Thymus (tissue), 11 donors: ENCODE measurements around the gene MERTK. TPM values are rescaled to one million over a fixed set of nuclear protein-coding genes. Genes with fewer than 3 reads are reported as not detected.
"Not testable (repeated sequence)": the region's sequence is repeated elsewhere in the genome, so short reads cannot be mapped to it uniquely, and the experiment has no call there.

Experiments
- DNase-seq, 9 donors: peaks; one replicate each; pipeline ENCODE4 v3.0.0-alpha.2; 2013; ENCODE audit warnings: low spot score in 9 of 9, low read depth in 6 of 9, missing footprints in 1 of 9
- H3K27ac ChIP-seq, 2 donors: one replicate each; pipeline ENCODE4 v1.5.1; 2013; ENCODE audit warnings: control low read depth in 1 of 2, low read depth in 1 of 2, low read length in 1 of 2, mild to moderate bottlenecking in 1 of 2, moderate library complexity in 1 of 2
- H3K27me3 ChIP-seq, 2 donors: one replicate each; pipeline ENCODE4 v1.5.1; 2013; ENCODE audit warnings: low read length in 1 of 2; ENCODE audit not compliant: control insufficient read depth in 2 of 2, insufficient read depth in 1 of 2
- H3K36me3 ChIP-seq, 2 donors: one replicate each; pipeline ENCODE4 v1.5.1; 2013; ENCODE audit warnings: low read length in 1 of 2, mild to moderate bottlenecking in 1 of 2, moderate library complexity in 1 of 2; ENCODE audit not compliant: control insufficient read depth in 2 of 2, insufficient read depth in 2 of 2
- H3K4me1 ChIP-seq, 2 donors: one replicate each; pipeline ENCODE4 v1.5.1; 2013; ENCODE audit warnings: low read length in 2 of 2; ENCODE audit not compliant: control insufficient read depth in 2 of 2, insufficient read depth in 2 of 2
- H3K4me3 ChIP-seq, 2 donors: one replicate each; pipeline ENCODE4 v1.5.1; 2013; ENCODE audit warnings: low read length in 2 of 2, control low read depth in 1 of 2, mild to moderate bottlenecking in 1 of 2
- H3K9me3 ChIP-seq, 2 donors: one replicate each; pipeline ENCODE4 v1.5.1; 2013; ENCODE audit warnings: low read length in 1 of 2, mild to moderate bottlenecking in 1 of 2; ENCODE audit not compliant: control insufficient read depth in 2 of 2, insufficient read depth in 1 of 2
- WGBS: extraction: QIAGEN DNeasy Blood & Tissue Kit; methylation state at CpG from one replicate; pipeline ENCODE4 v1.1.7; 2013; 5-methylcytosine and 5-hydroxymethylcytosine counted together
- polyA plus RNA-seq: library from polyadenylated mRNA; stranded (reverse); fragments of 200-250 nt; gene quantifications from one replicate; pipeline ENCODE4 v1.2.3, GENCODE V29; 2013
- total RNA-seq: library from RNA; stranded (reverse); fragments of 120-200 nt; gene quantifications from one replicate; pipeline ENCODE4 v1.2.4, GENCODE V29; 2013
- donor health status: healthy.

MERTK gene
- total and polyA plus RNA-seq, 2 donors, result 5.7 to 16.5 TPM

- Histone ChIP-seq H3K4me3 (no peak overlapping the region), H3K27ac (no peak overlapping the region), H3K27me3 (no peaks in the 10 kb centered on the region), H3K4me1 (no peaks in the 10 kb centered on the region), H3K36me3 (no peaks in the 10 kb centered on the region), H3K9me3 (no peaks in the 10 kb centered on the region)
- WGBS, result 92% methylated on average over 1 of the region's 1 CpG
- no peak for DNase-seq
Observed at GRCh38 chr2:112033600-112033999, 135.2 kb downstream of the MERTK start.

DNA sequence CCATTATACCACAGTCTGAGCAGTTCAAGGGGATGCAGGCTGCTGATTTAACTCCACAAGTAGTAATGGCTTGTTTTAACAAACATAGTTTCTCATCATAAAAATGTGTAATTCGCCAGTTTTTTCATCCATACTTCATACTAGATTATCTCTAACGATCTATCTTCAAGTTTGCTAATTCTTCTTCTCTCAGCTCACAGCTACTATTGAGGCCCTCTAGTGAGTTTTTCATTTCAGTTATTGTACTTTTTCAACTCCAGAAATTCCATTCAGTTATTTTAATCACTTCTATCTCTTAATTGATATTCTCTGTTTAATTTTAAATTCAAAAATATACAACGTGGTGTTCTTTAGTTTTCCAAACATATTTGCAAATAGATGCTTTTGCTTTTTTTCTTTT, 136.5 kb downstream of the MERTK start:
- no peak overlapping the region for H3K4me3 ChIP-seq
- no peaks in the 10 kb centered on the region for H3K27me3 ChIP-seq
- DNase-seq, result no peak
- H3K9me3 ChIP-seq, result no peaks in the 10 kb centered on the region
- H3K27ac ChIP-seq, result no peak overlapping the region
- H3K4me1 ChIP-seq, result no peaks in the 10 kb centered on the region
- no peaks in the 10 kb centered on the region for H3K36me3 ChIP-seq
- 82% methylated on average over 3 of the region's 3 CpGs for WGBS

GRCh38 chr2:112035786-112036185, 137.4 kb downstream of the MERTK start:
- Histone ChIP-seq H3K27ac (no peak overlapping the region), H3K4me1 (no peaks in the 10 kb centered on the region), H3K27me3 (no peaks in the 10 kb centered on the region), H3K9me3 (no peaks in the 10 kb centered on the region), H3K36me3 (no peaks in the 10 kb centered on the region), H3K4me3 (no peak overlapping the region)
- no peak for DNase-seq
- WGBS, result 96% methylated on average over 1 of the region's 1 CpG

DNA sequence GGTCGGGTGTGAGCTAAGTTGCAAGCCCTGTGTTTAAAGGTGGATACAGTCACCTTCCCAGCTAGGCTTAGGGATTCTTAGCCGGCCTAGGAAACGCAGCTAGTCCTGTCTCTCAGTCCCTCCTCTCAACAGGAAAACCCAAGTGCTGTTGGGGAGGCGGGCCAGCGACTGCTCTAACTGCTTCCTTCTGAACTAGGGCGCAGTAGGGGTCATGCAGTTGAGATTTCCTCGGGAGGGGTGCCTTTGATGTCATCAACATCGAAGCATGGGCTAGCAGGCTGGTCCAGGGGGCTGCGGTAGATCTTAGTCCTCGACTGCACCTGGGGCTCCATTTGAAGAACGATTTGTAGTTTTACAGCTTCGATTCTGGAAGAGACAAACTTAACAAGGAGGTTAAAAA, 141.1 kb downstream of the MERTK start:
- DNase-seq, H3K27me3 ChIP-seq, H3K4me3 ChIP-seq, H3K36me3 ChIP-seq, H3K4me1 ChIP-seq, H3K9me3 ChIP-seq, H3K27ac ChIP-seq: not testable (repeated sequence)
- 96% methylated on average over 12 of the region's 12 CpGs for WGBS

DNA sequence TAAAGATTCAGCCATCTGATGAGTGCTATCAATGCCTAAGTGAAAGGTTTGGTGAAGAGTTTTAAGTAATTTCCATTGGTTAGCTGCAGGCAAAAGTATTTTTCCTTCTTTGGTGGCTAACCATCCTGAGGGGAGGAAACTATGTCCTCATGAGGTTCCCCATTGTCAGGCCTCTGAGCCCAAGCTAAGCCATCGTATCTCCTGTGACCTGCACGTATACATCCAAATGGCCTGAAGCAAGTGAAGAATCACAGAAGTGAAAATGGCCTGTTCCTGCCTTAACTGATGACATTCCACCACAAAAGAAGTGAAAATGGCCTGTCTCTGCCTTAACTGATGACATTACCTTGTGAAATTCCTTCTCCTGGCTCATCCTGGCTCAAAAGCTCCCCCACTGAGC, 141.7 kb downstream of the MERTK start:
- not testable (repeated sequence) for H3K9me3 ChIP-seq, H3K4me1 ChIP-seq, H3K4me3 ChIP-seq, DNase-seq, H3K27ac ChIP-seq, H3K36me3 ChIP-seq, H3K27me3 ChIP-seq
- WGBS, result 96% methylated on average over 2 of the region's 2 CpGs

- H3K27ac ChIP-seq, H3K4me3 ChIP-seq, H3K4me1 ChIP-seq, DNase-seq, H3K27me3 ChIP-seq, H3K9me3 ChIP-seq, H3K36me3 ChIP-seq: not testable (repeated sequence)
- WGBS, result 96% methylated on average over 6 of the region's 6 CpGs
Observed at GRCh38 chr2:112041460-112041859, 143.1 kb downstream of the MERTK start.

- no peaks in the 10 kb centered on the region for H3K27me3 ChIP-seq
- no peak overlapping the region for H3K27ac ChIP-seq
- H3K4me1 ChIP-seq, result no peaks in the 10 kb centered on the region
- H3K36me3 ChIP-seq, result no peaks in the 10 kb centered on the region
- DNase-seq, result no peak
- H3K9me3 ChIP-seq, result peaks cover 0 to 4% of the 10 kb centered on the region in 2 donors
- H3K4me3 ChIP-seq, result no peak overlapping the region
Observed at GRCh38 chr2:112045446-112046014, 147.1 kb downstream of the MERTK start.

DNA sequence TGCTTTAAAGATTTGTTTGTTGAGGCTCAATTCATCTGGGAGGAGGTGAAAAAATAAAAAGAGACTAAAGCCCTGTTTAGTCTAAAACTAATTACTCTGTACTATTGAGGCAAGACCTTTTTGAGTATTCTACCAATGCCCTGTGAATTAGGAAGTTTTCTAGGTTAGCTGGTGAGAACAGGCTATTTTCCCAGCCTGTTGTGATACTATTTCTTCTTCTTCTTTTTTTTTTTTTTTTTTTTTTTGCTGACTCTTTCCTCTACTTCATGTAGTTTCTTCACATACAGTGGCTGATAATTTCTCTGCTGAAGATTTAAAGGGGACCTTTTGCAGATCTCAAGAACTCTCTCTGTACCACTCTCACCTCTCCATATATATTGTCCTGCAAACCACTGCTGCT, 147.8 kb downstream of the MERTK start:
- H3K9me3 ChIP-seq, result peaks cover 0 to 4% of the 10 kb centered on the region in 2 donors
- no peaks in the 10 kb centered on the region for H3K27me3 ChIP-seq
- no peak for DNase-seq
- no peaks in the 10 kb centered on the region for H3K4me1 ChIP-seq
- H3K4me3 ChIP-seq, result no peak overlapping the region
- no peaks in the 10 kb centered on the region for H3K36me3 ChIP-seq
- H3K27ac ChIP-seq, result no peak overlapping the region

GRCh38 chr2:112047537-112048235, 149.3 kb downstream of the MERTK start:
- Histone ChIP-seq H3K4me3 (no peak overlapping the region), H3K27ac (no peak overlapping the region), H3K36me3 (no peaks in the 10 kb centered on the region), H3K27me3 (no peaks in the 10 kb centered on the region), H3K9me3 (peaks cover 0 to 4% of the 10 kb centered on the region in 2 donors), H3K4me1 (no peaks in the 10 kb centered on the region)
- no peak for DNase-seq
- 99% methylated on average over 7 of the region's 7 CpGs for WGBS
